Glutamatergic neuron (in vitro differentiated cells): Measurements from ENCODE around the gene CHRNA10. TPM values are rescaled to one million over a fixed set of nuclear protein-coding genes. Genes with fewer than 3 reads are reported as not detected.

Source experiments
- DNase-seq: peaks from one replicate; pipeline ENCODE4 v3.0.0; 2022
- H3K27ac Mint-ChIP-seq: one replicate; pipeline ENCODE4 v1.8.0; 2020; ENCODE audit warnings: mild to moderate bottlenecking, mixed read lengths, inconsistent platforms; ENCODE audit not compliant: unreplicated experiment
- H3K27me3 Mint-ChIP-seq: one replicate; pipeline ENCODE4 v1.8.0; 2020; ENCODE audit warnings: mild to moderate bottlenecking, moderate library complexity, mixed read lengths, inconsistent platforms; ENCODE audit not compliant: unreplicated experiment
- H3K36me3 Mint-ChIP-seq: one replicate; pipeline ENCODE4 v1.8.0; 2020; ENCODE audit warnings: mild to moderate bottlenecking, mixed read lengths, inconsistent platforms; ENCODE audit not compliant: unreplicated experiment
- H3K4me1 Mint-ChIP-seq: one replicate; pipeline ENCODE4 v1.8.0; 2020; ENCODE audit warnings: mild to moderate bottlenecking, low read depth, mixed read lengths, inconsistent platforms; ENCODE audit not compliant: unreplicated experiment
- H3K4me3 Mint-ChIP-seq: one replicate; pipeline ENCODE4 v1.8.0; 2020; ENCODE audit warnings: mild to moderate bottlenecking, mixed read lengths, inconsistent platforms; ENCODE audit not compliant: unreplicated experiment
- H3K9me3 Mint-ChIP-seq: one replicate; pipeline ENCODE4 v1.8.0; 2020; ENCODE audit warnings: mild to moderate bottlenecking, moderate library complexity, mixed read lengths, inconsistent platforms; ENCODE audit not compliant: unreplicated experiment
- total RNA-seq: library from RNA; stranded (reverse); fragmentation: NEBNext Ultra II Directional; extraction: Animal tissue kit (Norgen Biotek cat#: 25700); gene quantifications from one replicate; pipeline ENCODE4 v1.2.1, GENCODE V29; 2021; ENCODE audit not compliant: unreplicated experiment
- TF ChIP-seq, protein P1 (sequence below): fragments of 200-600 bp; sonication (generic); IDR thresholded peaks from one replicate; pipeline ENCODE4 v1.5.0; 2021; ENCODE audit not compliant: partially characterized antibody, unreplicated experiment

CHRNA10 gene
- total RNA-seq, 1 donor from 2014 or later = 0.91 TPM

DNA sequence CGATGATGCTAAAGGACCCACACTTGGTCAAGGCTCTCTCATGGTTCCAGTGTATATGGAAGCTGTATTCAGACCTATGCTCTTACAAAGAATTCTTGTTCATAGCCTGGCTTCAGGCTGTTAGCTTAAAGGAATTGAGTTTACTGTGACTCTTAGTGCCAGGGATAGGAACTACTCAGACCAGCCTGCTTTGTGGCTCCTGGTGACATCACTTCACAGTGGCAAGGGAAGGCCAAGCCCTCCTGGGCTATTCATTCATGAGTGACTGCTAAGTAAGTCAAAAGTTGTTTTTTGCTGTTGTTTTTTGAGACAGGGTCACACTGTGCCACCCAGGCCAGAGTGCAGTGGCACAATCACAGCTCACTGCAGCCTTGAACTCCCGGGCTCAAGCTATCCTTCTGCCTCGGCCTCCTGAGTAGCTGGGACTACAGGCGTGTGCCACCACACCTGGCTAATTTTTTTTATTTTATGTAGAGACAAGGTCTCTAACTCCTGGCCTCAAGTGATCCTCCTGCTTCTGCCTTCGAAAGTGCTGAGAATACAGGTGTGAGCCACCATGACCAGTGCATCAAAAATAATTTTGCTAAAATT lies 39.0 kb downstream of the CHRNA10 start:
- Mint-ChIP-seq H3K27me3 (peaks cover 4% of the 10 kb centered on the region), H3K4me1 (no peaks in the 10 kb centered on the region), H3K4me3 (no peak overlapping the region), H3K36me3 (peaks cover 5% of the 10 kb centered on the region), H3K27ac (no peak overlapping the region), H3K9me3 (peaks cover 2% of the 10 kb centered on the region)
- DNase-seq = no peak
- TF ChIP-seq, protein P1, sequence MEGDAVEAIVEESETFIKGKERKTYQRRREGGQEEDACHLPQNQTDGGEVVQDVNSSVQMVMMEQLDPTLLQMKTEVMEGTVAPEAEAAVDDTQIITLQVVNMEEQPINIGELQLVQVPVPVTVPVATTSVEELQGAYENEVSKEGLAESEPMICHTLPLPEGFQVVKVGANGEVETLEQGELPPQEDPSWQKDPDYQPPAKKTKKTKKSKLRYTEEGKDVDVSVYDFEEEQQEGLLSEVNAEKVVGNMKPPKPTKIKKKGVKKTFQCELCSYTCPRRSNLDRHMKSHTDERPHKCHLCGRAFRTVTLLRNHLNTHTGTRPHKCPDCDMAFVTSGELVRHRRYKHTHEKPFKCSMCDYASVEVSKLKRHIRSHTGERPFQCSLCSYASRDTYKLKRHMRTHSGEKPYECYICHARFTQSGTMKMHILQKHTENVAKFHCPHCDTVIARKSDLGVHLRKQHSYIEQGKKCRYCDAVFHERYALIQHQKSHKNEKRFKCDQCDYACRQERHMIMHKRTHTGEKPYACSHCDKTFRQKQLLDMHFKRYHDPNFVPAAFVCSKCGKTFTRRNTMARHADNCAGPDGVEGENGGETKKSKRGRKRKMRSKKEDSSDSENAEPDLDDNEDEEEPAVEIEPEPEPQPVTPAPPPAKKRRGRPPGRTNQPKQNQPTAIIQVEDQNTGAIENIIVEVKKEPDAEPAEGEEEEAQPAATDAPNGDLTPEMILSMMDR = no peak

DNA sequence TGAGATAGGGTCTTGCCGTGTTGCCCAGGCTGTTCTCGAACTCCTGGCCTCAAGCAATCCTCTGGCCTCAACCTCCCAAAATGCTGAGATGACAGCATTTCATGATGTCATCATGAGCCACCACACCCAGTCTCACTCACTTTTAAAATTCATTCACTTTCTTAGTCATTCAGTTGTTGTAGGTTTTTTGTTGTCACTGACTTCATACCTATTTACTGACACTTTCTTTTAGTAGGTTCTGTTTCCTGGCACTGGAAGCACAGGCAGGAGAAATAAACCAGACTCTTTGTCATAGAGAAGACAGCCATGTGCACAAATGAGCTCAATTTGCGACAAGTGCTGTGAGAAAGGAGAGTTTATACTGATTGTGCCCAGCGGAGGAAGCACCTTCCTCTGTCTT lies 39.9 kb downstream of the CHRNA10 start:
- H3K9me3 Mint-ChIP-seq = peaks cover 3% of the 10 kb centered on the region
- DNase-seq = no peak
- peaks cover 4% of the 10 kb centered on the region for H3K27me3 Mint-ChIP-seq
- peaks cover 5% of the 10 kb centered on the region for H3K36me3 Mint-ChIP-seq
- TF ChIP-seq, protein P1 = no peak
- no peak overlapping the region for H3K27ac Mint-ChIP-seq
- H3K4me3 Mint-ChIP-seq = no peak overlapping the region
- H3K4me1 Mint-ChIP-seq = no peaks in the 10 kb centered on the region

DNA sequence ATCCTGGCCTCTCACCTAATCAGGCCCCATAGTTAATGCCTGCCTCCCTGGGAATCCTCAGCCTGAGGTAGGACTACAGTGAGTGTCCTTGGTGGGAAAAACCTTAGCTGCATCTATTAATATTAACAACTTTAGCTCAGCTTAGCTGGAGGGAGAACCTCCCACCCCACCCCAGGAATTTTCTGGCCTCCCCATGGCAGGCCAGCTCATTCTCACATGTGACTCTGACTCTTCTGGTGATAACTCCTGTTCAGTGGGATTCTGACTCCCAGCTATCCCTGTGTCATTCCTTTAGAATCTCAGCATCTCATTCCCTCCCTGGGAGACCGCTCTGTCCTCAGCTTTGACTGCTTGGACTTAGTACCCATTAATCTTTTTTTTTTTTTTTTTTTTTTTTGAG lies 43.9 kb downstream of the CHRNA10 start:
- no peaks in the 10 kb centered on the region for H3K4me1 Mint-ChIP-seq
- DNase-seq = no peak
- peaks cover 2% of the 10 kb centered on the region for H3K9me3 Mint-ChIP-seq
- no peaks in the 10 kb centered on the region for H3K27me3 Mint-ChIP-seq
- H3K36me3 Mint-ChIP-seq = peaks cover 5% of the 10 kb centered on the region
- TF ChIP-seq, protein P1 = no peak
- H3K4me3 Mint-ChIP-seq = no peak overlapping the region
- no peak overlapping the region for H3K27ac Mint-ChIP-seq

DNA sequence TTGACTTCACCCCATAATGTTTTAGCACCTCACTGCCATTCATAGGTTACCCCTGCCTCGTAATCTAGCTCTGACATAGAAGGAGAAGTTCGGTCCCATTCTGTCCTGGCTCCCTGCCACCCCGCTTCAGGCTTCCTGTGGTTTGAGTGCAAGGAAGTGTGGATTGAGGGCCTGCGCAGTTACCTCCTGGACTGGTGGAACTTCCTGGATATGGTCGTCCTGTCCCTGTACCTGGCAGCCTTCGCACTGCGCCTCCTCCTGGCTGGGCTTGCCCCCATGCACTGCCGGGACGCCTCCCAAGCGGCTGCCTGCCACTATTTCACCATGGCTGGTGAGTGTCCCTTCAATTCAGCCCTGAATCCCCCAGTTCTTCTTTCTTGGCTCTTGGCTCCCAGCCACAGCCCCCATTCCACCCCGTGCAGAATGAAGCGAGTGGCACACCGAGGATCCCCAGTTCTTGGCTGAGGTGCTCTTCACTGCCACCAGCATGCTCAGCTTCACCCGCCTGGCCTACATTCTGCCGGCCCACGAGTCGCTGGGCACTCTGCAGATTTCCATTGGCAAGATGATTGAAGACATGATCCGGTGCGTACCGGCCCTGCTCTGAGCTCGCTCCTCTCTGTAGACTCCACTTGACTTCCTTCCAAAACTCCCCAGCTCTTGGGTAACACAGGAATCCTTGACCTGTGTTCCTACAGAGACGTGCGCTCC lies 44.8 kb downstream of the CHRNA10 start:
- Mint-ChIP-seq H3K36me3 (peaks cover 5% of the 10 kb centered on the region), H3K4me1 (no peaks in the 10 kb centered on the region), H3K9me3 (peaks cover 2% of the 10 kb centered on the region), H3K27ac (no peak overlapping the region), H3K4me3 (no peak overlapping the region), H3K27me3 (no peaks in the 10 kb centered on the region)
- DNase-seq = no peak
- TF ChIP-seq, protein P1 = no peak

DNA sequence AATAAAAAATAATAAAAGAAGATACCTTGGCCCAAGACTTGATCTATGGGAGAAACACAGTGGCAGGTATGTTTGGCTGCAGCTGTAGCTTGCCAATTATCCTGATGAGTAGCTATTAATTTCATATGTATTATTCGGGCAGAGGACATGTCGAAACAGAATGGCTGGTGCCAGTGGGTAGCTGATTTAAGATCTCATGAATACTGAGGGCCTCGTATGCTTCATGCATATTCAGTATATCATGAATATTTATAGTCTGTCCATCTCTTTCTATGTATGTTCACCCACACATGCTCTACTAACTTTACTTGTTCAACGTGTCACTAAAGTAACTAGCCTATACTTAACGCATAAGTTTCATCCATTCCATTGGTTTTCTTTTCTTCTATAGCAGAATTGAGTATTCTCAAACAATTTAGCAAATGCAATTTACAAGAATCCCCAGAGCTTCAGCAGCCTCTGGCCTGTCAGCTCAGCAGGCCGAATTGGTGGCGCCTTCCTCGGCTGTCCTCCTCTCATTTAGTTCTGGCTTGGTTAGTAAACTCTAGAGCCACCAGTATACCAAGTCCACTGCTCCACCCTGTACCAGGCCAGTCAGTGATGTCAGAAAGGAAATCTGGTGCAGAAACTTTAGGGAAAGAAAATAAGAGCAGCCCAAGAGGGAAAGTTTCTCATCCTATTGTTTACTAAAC lies 47.3 kb downstream of the CHRNA10 start:
- Mint-ChIP-seq H3K4me1 (no peaks in the 10 kb centered on the region), H3K27me3 (peaks cover 2% of the 10 kb centered on the region), H3K9me3 (peaks cover 2% of the 10 kb centered on the region), H3K4me3 (no peak overlapping the region), H3K27ac (no peak overlapping the region), H3K36me3 (peaks cover 4% of the 10 kb centered on the region)
- TF ChIP-seq, protein P1 = no peak
- DNase-seq = no peak
